Measurements from ENCODE around the gene CFAP46.
"Not testable (repeated sequence)": the region's sequence is repeated elsewhere in the genome, so short reads cannot be mapped to it uniquely, and the experiment has no call there.

The CFAP46 gene

DNA sequence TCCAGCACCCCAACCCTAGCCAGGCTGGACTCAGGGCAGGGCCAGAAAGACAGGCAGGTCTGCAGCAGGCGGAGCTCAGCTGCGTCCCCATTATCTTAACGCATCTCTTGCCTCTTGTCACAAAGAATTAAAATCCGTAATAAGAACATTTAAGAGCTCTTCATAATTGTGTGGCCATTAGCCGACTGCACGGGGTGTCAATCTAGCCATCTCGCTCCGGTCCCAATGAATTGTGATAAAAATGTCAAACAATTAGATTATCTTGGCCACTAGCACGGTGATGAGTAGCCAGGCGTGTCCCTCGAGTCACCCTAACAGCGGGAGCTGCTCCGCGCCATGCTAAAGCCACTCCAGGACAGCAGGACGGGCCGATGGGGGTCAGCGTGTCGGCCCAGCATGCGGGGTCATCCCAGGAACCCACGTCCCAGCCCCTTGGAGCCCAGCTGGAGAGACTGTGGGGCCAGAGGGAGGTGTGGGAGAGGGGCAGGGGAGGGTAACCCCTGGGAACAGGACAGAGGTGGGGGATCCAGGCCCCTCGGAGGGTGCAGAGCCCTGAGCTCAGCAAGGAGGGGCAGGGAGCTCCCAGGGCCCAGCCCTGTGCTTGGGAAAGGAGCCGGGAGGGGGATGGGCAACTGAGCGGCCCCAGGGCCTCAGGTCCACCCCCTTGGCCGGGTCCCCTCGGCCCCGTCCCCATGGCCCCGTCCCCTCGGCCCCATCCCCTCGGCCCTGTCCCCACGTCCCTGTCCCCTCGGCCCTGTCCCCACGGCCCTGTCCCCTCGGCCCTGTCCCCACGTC is 138.8 kb downstream of the CFAP46 start:
- DNase-seq: peak; percentile 74

DNA sequence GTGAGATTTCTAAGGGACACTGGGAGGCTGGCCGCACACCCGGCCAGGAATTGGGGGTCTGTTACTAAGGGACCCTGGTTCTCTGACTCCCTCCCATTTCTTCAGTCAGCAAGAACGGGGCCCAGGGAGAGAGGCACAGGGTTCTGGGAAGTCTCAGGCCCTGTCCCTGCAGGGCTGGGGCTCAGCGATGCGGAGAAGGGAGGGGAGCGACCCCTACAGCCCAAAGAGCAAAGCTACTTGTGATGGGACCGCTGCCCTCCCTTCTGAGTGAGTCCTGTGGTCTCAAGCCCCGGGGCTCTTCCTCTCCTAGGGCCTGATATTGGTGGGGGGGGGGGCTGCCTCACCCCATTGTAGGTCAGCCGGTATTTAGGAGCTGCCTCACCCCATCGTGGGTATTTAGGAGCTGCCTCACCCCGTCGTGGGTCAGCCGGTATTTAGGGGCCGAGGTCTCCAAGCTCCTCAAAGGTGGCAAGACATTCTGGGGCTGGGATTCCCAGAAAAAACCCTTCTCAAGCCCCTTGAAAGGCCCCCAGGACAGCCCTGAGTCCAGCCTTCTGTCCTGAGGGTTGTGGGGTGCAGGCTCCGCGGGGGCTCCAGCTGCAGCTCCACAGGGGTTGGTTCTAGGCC is 139.6 kb downstream of the CFAP46 start:
- no peak for DNase-seq

DNA sequence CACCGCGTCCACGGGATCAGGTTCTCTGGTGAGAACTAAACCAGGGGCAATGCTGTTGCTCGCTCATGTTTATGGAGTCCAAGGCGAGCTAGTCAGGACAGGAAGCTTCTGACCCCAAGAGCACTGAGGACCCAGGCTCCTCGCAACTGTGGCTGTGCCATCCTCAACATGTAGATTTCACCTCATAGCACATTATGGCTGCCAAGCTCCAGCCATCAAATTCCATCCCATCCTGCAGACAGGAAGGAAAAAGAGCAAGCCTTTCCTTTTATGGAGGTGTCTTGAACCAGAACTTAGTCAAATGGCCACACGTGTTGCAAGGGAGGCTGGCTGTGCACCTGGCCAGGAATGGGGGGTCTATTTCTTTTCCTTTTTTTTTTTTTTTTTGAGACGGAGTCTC is 140.3 kb downstream of the CFAP46 start:
- no peak for DNase-seq

DNA sequence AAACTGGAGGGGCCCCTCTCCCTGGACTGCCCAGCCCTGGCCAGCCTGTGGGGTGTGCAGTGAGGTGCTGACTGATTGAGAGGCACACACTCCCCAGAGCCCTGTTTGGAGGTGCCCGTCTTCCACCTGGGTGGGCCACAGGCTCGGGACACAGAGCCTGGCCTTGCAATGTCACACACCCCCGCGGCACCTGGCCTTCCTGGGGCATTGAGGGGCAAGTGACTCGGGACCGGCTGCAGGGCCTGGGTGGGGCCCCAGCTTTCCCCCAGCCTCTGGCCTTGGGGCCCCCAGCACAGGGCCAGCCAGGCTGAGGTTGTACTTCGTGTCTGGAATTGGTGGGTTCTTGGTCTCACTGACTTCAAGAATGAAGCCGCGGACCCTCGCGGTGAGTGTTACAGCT is 142.5 kb downstream of the CFAP46 start:
- no peak for DNase-seq

DNA sequence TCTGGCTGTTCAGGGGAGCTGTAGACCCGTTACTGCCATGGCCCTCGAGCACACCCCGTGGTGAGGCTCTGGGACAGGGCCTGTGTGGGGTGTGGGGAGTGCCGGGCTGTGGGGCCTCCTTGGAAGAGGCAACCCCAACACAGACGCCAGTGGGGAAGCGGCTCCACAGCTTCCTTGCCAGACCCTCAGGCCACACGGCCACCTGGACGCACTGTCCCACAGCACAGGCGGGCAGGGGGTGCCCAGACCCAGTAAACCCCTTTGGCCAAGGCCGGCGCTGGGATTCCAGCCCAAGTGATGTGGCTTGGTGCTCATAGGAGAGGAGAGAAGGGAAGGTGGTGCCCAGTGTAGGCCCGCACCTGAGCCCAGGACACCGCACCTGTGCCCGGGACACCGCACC is 143.5 kb downstream of the CFAP46 start:
- no peak for DNase-seq

DNA sequence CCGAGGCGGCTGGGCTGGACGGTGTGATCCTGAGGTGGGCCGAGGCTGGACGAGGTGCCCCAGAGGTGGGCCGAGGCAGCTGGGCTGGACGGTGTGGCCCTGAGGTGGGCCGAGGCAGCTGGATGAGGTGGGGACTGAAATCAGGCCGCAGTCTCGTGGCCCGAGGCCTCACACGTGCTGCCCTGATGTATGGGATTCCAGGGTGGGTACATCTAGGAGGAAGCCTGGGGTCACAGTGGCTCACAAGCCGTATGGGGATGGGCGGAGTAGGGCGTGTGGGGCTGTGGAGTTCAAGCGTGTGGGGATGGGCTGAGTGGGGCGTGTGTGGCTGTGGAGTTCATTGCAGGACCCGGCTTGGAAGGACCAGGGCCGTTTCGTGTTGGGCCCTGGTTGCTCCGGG is 144.0 kb downstream of the CFAP46 start:
- no peak for DNase-seq

DNA sequence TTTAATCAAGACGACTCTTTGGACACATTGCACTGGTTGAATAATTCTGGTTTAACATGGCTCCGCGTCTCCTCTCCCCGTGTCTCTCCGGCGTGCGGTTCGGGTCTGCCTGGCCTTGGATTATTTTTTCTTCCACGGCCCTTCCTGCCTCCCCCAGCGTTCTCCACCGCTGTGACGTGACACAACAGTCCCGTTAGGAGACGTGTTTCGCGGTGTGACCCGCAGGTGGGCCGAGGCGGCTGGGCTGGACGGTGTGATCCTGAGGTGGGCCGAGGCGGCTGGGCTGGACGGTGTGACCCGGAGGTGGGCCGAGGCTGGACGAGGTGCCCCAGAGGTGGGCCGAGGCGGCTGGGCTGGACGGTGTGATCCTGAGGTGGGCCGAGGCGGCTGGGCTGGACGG is 144.4 kb downstream of the CFAP46 start:
- not testable (repeated sequence) for DNase-seq

DNA sequence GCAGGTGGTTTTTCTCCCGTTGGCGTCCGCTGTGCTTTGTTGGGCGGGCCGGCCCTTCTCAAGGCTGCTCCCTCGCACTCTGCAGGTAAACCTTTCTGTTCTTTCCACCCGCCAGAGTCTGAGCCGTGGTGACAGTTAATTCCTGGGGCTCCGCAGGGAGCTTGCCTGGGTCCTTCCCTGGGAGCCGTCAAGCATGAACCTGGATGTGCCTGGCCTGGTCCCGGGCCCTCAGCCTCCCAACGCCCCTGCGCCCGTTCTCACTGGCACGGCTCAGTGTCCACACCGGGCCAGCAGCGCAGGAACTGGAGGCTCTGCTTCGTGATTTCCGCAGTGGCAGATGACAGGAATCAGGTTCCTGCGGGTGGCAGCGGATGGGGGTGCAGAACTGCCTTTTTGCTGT is 145.5 kb downstream of the CFAP46 start:
- no peak for DNase-seq

DNA sequence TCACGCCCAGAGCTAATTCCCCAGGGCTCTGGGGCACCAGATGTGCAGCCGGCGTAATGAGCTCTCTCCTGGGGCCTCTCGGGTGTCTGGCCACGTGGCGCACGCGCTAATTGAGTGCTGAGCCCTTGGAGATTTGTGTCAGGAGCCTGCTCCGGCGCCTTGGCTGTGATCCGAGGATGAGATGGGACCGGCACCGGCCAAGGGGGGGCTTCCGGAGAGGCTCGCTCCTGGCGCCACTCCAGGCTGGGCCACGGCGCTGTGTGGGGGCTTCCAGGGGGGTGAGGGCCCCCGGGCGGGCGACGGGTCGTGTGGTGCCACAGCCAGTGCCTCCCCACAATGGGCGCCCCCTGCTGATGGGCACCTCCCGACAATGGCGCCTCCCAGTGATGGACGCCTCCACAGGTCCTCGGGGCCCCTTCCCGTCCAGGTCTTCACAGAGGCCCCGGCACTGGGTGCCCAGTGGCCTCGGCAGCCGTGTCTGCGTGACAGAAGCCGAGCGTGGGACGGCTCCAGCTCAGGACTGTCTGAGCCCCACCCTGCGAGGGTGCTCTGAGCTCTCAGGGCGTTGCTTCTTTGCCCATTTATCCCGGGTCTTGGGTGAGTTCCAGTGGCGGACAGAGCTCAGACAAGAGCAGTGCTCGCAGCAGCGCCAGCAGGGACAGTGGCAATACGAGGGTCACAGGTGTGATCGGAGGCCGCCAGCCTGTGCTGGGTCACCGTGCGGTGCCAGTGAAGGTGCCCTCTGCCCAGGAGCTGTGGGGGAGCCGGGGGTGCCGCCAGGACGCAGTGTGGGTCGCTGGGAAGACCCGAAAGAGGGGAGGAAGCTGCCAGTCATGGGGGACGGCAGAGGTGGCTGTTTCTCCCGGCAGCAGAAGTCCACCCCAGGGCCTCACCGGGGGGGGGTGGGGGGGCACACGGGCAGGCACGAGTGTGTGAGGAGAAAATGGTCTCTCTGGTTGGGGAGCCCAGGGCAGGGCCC is 148.2 kb downstream of the CFAP46 start:
- DNase-seq: peak; percentile 56

DNA sequence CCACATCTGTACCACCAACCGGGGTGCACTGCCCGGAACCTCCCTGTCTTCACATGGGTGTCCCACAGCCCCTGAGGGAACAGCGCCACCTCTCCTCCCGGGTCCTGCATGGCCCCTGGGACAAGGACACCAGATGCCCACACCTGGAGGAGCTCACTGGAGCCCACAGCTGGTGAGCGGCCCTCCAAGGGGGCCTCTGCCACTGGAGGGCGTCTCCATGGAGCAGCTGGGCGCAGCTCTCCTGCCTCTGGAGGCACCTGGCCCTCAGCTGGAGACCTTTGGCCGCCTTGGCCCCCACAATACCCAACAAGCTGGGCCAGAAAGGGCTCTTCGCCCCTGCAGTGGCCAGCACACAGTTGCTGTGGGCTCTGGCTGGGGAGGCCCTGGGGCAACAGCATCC is 149.2 kb downstream of the CFAP46 start:
- DNase-seq: no peak

DNA sequence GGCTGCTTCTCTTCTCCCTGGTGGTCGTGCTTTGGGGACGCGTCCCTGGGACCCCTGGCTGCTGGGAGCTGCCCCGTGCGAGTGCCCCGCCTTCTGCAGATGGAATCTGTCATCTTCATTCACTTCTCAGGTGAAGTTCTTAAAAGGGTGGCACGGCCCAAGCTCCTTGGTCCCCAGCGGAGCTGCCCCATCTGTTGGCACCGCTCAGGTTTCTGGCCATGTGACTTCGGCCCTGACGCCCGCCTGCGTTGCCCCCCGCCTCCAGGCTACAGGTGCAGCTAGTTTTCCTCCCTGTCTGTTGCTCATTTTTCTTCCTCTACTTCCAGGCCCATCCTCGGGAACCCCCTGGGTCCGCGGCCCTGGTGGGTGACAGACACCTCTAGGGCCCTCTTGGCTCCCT is 149.6 kb downstream of the CFAP46 start:
- no peak for DNase-seq

DNA sequence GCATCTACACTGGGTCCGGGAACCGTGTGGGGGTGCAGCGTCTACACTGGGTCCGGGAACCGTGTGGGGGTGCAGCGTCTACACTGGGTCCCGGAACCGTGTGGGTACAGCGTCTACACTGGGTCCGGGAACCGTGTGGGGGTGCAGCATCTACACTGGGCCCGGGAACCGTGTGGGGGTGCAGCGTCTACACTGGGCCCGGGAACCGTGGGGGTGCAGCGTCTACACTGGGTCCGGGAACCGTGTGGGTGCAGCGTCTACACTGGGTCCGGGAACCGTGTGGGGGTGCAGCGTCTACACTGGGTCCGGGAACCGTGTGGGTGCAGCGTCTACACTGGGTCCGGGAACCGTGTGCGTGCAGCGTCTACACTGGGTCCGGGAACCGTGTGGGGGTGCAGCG is 150.3 kb downstream of the CFAP46 start:
- DNase-seq: not testable (repeated sequence)

DNA sequence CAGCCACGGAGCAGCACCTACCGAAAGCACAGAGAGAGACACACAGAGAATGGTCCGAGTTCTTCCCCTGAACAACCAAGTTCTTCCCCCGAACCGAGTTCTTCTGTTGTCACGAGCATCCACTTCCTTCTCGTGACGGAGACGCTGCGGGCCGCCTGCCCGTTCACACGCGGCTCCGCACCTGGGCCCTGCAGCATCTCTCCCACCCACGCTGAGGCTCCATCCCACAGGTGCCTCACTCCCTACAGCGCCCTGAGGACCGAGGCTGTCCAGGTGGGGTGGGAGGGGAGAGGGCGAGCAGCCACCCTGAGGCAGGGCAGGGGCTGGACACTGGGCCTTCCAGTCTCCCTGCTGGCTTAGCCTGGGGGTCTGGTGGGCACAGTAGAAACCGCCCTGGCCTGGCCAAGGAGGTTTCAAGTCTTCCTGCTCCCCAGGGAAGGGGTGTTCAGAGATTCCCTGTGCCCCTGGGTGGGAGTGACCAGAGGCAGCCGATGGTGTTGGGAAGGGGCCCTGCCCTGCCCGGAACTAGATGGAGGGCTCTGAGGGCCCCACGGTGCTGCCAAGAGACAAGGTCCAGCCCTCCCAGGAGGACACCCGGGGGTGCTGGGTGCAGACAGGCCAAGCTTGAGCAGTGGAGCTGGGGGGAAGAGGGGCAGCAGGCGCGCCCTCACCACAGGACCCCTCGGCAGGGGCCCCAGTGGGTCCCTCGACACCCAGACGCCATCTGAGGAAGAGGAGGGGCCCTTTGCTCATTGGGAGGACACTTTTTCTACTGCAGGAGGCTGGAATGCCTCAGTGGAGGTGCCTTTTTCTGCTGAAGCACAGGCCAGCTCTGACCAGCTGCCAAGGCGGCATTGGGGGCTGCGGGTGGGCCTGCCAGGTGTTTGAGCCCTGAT is 151.2 kb downstream of the CFAP46 start:
- peak; percentile 44 for DNase-seq

DNA sequence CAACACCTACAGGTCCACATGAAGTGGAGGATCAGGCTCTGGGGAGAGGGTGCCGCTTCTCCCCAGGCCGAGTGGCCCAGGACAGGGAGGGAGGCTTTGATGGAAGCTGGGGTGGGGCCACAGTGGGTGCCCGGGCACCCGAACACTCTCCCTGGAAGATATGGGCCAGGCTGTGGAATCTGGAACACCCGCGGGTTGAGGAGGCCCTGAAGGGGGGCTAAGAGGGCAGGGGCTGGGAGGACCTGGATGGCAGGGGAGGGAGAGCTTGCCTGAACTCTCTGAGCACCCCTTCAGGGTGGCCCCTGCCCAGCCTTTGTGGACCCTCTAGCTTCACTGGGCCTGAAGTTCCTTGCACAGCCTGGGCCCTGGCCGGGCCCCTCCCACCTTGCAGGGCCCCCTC is 151.9 kb downstream of the CFAP46 start:
- DNase-seq: peak; percentile 39

DNA sequence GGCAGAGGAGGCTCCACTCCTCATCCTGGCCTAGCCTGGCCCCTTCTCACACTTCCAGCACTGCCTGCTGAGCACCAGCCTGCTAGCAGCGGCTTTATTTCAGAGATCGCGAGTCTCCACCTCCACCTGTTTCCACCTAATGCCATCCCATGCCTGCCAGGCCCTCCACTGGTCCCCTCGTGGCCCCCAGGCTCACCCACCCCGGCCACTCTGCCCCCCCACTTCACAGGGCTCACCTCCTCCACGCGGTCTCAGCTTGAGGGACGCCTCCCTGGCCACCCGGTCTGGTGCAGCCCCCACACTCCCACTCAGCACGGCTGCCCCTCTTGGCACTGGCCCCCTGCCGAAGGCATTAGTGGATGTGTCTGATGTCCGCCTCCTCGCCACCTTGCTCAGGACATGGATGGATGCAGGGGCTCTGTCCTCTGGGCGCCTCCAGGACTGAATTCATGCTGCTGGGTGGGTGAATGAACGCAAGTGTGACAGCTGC is 152.7 kb downstream of the CFAP46 start:
- DNase-seq: no peak

DNA sequence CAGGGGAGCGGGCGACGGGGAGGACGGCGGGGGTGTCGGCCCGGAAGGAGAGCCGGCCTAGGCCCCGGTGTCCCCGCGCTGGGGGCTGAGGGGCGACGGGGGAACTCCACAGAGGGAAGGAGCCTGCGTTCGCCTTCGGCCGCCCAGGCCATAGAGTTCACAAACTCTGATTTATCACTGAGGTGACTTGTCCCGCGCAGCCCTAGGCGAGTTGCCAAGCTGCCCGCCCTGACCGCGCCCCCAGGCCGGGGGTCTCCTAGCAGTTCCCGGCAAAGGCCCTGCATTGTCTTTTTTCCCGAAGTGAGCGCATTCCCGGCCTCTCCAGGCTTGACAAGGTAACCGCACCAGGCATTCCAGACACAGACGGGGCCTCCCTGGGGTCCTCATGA is 153.5 kb downstream of the CFAP46 start:
- DNase-seq: peak; percentile 55

DNA sequence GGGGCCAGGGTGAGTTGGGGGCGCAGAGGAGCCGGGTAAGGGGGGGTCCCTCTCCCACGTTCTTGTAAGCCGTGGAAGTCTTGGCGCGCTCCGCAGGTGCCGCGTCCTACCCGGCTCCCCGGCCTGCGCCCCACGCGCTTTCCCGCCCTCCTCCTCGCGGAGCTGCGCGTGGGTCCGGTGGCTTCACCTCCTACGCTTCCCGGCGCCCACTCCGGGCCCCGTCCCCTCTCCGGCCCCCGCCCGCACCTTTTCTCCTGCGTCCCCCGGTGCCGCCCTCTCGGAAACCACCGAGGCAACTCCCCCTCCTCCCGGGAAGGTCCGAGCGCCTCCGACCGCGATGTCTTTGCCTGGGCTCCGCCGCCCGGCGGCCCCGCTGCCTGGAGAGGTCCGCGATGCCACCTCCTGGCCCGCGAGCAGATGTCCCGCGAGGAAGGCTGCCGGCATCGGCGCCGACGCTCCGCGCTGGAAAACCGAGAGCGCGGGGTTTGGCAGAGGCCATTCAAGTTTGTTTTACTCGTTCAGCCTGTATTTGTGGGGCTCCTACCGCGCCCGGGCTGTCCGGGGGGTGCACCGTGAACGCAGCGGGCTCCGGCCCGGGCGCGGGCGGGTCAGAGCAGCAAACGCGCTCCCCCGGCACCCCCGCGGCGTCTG is 154.1 kb downstream of the CFAP46 start:
- peak; percentile 63 for DNase-seq

DNA sequence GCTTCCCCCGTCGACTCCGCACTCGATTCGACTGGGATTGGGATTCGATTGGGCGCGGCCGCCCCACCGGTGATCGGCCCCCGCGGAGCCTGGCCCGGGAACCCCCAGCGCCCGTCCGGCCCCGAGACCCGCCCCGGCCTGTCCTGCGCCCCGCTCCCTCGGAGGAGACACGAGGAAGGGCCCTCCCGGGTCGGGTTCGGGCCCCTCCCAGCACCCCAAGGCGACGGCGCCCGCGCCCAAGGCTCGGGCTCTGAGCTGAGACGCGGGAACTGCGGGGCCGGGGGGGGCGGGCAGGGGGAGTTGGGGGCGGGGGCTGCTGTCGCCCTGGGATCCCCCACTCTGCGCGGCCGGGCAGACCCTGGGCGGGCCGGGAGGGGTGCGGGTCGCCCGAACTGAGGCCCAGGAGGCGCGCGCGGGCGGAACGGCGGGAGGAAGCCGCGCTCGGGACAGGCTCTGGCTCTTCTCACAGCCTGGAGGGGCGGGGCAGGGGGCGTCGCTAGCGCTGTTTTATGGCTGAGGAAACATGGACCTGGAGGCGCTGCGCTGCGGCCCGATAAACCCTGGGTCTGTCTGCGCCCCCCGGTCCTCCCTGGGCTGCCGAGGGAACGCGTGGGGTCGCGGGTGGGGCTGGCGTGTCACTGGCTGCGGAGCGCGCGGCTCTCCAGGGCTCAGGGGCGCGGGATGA is 154.7 kb downstream of the CFAP46 start:
- DNase-seq: peak; percentile 57

DNA sequence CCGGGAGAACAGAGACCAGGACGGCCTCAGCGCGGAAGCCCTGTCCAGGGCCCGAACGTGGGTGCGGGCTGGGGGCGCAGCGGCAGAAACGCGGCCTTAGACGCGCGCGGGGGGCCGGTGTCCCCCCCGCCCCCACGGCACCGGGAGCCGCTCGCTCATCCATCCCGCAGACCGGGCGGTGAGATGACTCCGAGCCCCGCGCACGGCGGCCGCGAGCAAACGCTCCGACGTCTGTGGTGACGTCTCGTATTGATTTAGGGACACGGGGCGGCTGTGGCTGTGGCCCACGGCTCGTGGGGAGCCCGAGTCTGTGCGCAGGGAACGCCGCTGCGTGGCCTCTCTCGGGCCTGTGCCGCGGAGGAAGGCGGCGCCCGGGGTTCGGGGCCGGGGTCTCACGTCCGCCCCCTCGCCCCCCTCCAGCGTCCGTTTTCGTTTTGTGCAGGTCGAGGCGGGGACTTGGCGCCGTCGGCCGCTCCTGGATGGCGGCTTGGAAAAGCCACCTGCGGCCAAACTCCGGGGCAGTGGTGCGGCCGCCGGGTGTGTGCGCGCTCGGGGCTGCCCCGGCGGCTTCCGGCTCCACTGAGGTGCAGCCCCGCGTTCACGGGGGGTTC is 155.4 kb downstream of the CFAP46 start:
- peak; percentile 73 for DNase-seq

DNA sequence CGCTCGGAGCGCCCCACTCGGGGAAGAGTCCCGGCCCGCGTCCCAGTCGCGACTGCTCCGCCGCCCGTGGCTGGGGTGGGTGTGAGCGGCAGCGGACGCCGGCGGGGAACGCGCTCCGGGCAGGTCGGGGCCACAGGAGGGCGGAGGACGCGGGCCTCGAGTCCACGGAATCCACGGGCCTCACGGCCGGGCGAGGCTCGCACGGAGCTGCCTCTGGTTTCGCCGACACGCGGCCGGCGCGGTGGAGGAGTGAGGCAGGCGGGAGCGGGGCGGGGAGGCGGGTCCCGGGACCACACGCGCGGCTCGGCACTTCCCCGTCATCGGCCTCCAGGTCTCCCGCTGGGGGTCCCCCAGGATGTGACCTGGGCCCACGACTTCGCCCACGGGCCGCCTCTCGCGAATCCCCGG is 155.9 kb downstream of the CFAP46 start:
- DNase-seq: peak; percentile 60

Data from retina (tissue), 1 donor.